HCT116 (cell line): ENCODE results near the gene SSR2.

Source experiments
- FOSL1 ChIP-seq: IDR thresholded peaks from 2 replicates; pipeline ENCODE4 v1.6.1; 2012; ENCODE audit warnings: low read depth
- POLR2A ChIP-seq: IDR thresholded peaks from 2 replicates; pipeline ENCODE4 v1.7.0; 2011; ENCODE audit warnings: borderline replicate concordance; ENCODE audit not compliant: insufficient read depth, insufficient read length; ENCODE audit errors: extremely low read depth
- TF ChIP-seq, protein P1 (sequence below), 3 experiments: fragments of 200-600 bp in 1 of 3; sonication (generic) in 1 of 3; IDR thresholded peaks in 2 of 3; conservative IDR thresholded peaks in 1 of 3; 2 replicates each; pipeline ENCODE4 v1.5.1; 2012 to 2017; ENCODE audit warnings: low read depth in 2 of 3, low read length in 2 of 3, antibody characterized with exemption in 1 of 3, borderline replicate concordance in 1 of 3, control low read depth in 1 of 3, mild to moderate bottlenecking in 1 of 3, mixed read lengths in 1 of 3, mixed run types in 1 of 3, moderate library complexity in 1 of 3; ENCODE audit not compliant: insufficient read depth in 1 of 3

DNA sequence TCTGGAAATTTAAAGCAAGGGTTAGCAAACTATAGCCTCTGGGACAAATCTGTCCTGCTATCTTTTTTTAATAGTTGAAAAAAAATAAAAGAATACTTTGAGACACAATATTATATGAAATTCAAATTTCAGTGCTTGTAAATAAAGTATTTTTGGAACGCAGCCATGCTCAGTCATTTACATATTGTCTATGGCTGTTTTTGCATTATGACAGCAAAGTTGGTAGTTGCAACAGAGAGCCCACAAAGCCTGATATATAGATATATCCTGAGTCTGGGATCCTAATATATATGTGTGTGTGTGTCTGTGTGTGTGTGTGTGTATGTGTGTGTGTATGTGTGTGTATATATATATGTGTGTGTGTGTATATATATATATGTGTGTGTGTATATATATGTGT lies 20.8 kb downstream of the SSR2 start:
- TF ChIP-seq FOSL1 (no peak), POLR2A (no peak)
- TF ChIP-seq, protein P1, sequence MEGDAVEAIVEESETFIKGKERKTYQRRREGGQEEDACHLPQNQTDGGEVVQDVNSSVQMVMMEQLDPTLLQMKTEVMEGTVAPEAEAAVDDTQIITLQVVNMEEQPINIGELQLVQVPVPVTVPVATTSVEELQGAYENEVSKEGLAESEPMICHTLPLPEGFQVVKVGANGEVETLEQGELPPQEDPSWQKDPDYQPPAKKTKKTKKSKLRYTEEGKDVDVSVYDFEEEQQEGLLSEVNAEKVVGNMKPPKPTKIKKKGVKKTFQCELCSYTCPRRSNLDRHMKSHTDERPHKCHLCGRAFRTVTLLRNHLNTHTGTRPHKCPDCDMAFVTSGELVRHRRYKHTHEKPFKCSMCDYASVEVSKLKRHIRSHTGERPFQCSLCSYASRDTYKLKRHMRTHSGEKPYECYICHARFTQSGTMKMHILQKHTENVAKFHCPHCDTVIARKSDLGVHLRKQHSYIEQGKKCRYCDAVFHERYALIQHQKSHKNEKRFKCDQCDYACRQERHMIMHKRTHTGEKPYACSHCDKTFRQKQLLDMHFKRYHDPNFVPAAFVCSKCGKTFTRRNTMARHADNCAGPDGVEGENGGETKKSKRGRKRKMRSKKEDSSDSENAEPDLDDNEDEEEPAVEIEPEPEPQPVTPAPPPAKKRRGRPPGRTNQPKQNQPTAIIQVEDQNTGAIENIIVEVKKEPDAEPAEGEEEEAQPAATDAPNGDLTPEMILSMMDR (IDR thresholded peaks at IDR 0.05 in 2 of 3, conservative IDR thresholded peaks at IDR 0.05 in 1 of 3; ENCODE audit: borderline replicate concordance in 1 of 3, insufficient read depth in 1 of 3, low read depth in 2 of 3, low read length in 2 of 3): no peak
